Endothelial cell (in vitro differentiated cells): ENCODE data around the gene GSPT1. TPM values are rescaled to one million over a fixed set of nuclear protein-coding genes. Genes with fewer than 3 reads are reported as not detected.

ENCODE experiments used
- DNase-seq: peaks from one replicate; pipeline ENCODE4 v3.0.0; 2021; ENCODE audit warnings: low spot score
- H3K27ac Mint-ChIP-seq: one replicate; pipeline ENCODE4 v1.8.0; 2021; ENCODE audit warnings: mixed read lengths, inconsistent platforms; ENCODE audit not compliant: unreplicated experiment
- H3K27me3 Mint-ChIP-seq: one replicate; pipeline ENCODE4 v1.8.0; 2021; ENCODE audit warnings: mild to moderate bottlenecking, moderate library complexity, mixed read lengths, inconsistent platforms; ENCODE audit not compliant: unreplicated experiment
- H3K36me3 Mint-ChIP-seq: one replicate; pipeline ENCODE4 v1.8.0; 2021; ENCODE audit warnings: mild to moderate bottlenecking, low read depth, mixed read lengths, inconsistent platforms; ENCODE audit not compliant: unreplicated experiment
- H3K4me1 Mint-ChIP-seq: one replicate; pipeline ENCODE4 v1.8.0; 2021; ENCODE audit warnings: mild to moderate bottlenecking, mixed read lengths, inconsistent platforms; ENCODE audit not compliant: unreplicated experiment
- H3K4me3 Mint-ChIP-seq: one replicate; pipeline ENCODE4 v1.8.0; 2021; ENCODE audit warnings: mild to moderate bottlenecking, mixed read lengths, inconsistent platforms; ENCODE audit not compliant: unreplicated experiment
- H3K9me3 Mint-ChIP-seq: one replicate; pipeline ENCODE4 v1.8.0; 2021; ENCODE audit warnings: mixed read lengths, inconsistent platforms; ENCODE audit not compliant: unreplicated experiment
- CTCF ChIP-seq: fragments of 200-600 bp; sonication (generic); IDR thresholded peaks from one replicate; pipeline ENCODE4 v1.5.0; 2021; ENCODE audit warnings: antibody characterized with exemption; ENCODE audit not compliant: unreplicated experiment
- total RNA-seq: library from RNA; stranded (reverse); fragmentation: NEBNext Ultra II Directional; extraction: Animal tissue kit (Norgen Biotek cat#: 25700); gene quantifications from one replicate; pipeline ENCODE4 v1.2.1, GENCODE V29; 2021; ENCODE audit not compliant: unreplicated experiment

The GSPT1 gene
- total RNA-seq, 1 donor from 2014 or later, result 99.8 TPM

- H3K9me3 Mint-ChIP-seq, result no peaks in the 10 kb centered on the region
- H3K27ac Mint-ChIP-seq, result no peak overlapping the region
- no peak for DNase-seq
- H3K36me3 Mint-ChIP-seq, result peaks cover 27% of the 10 kb centered on the region
- no peak overlapping the region for H3K4me3 Mint-ChIP-seq
- no peaks in the 10 kb centered on the region for H3K4me1 Mint-ChIP-seq
- H3K27me3 Mint-ChIP-seq, result peaks cover 1% of the 10 kb centered on the region
- no peak for TF ChIP-seq CTCF
Measured at GRCh38 chr16:11843861-11844260, 71.9 kb downstream of the GSPT1 start.

- Mint-ChIP-seq H3K4me1 (no peaks in the 10 kb centered on the region), H3K36me3 (peaks cover 27% of the 10 kb centered on the region), H3K27me3 (peaks cover 1% of the 10 kb centered on the region), H3K4me3 (no peak overlapping the region), H3K9me3 (no peaks in the 10 kb centered on the region), H3K27ac (no peak overlapping the region)
- TF ChIP-seq CTCF, result no peak
- DNase-seq, result no peak
Measured at GRCh38 chr16:11843206-11843605, 72.5 kb downstream of the GSPT1 start.

GRCh38 chr16:11841026-11841425 is 74.7 kb downstream of the GSPT1 start:
- Mint-ChIP-seq H3K4me3 (no peak overlapping the region), H3K36me3 (peaks cover 29% of the 10 kb centered on the region), H3K4me1 (no peaks in the 10 kb centered on the region)

GRCh38 chr16:11836650-11837244 is 79.0 kb downstream of the GSPT1 start:
- no peaks in the 10 kb centered on the region for H3K4me1 Mint-ChIP-seq
- no peak overlapping the region for H3K27ac Mint-ChIP-seq
- DNase-seq, result no peak

More at GRCh38 chr16:11841026-11841425, 74.7 kb downstream of the GSPT1 start:
- peaks cover 1% of the 10 kb centered on the region for H3K27me3 Mint-ChIP-seq
- TF ChIP-seq CTCF, result no peak
- DNase-seq, result no peak
- no peaks in the 10 kb centered on the region for H3K9me3 Mint-ChIP-seq
- no peak overlapping the region for H3K27ac Mint-ChIP-seq

More at GRCh38 chr16:11836650-11837244, 79.0 kb downstream of the GSPT1 start:
- Mint-ChIP-seq H3K27me3 (peaks cover 4% of the 10 kb centered on the region), H3K9me3 (no peaks in the 10 kb centered on the region), H3K36me3 (peaks cover 18% of the 10 kb centered on the region), H3K4me3 (no peak overlapping the region)
- TF ChIP-seq CTCF, result no peak
